Osteoblast (primary cell): ENCODE measurements around the gene COL9A2. TPM values are rescaled to one million over a fixed set of nuclear protein-coding genes. Genes with fewer than 3 reads are reported as not detected.

Experiments used
- DNase-seq: peaks from one replicate; pipeline ENCODE4 v3.0.0; 2011; ENCODE audit warnings: low spot score, mixed read lengths; ENCODE audit not compliant: insufficient read length; ENCODE audit errors: missing footprints
- H2AFZ ChIP-seq: 2 replicates; pipeline ENCODE4 v1.6.0; 2011; ENCODE audit warnings: mild to moderate bottlenecking, low read length
- H3K27ac ChIP-seq: 2 replicates; pipeline ENCODE4 v1.5.1; 2011; ENCODE audit warnings: mild to moderate bottlenecking, low read depth, low read length, moderate library complexity
- H3K27me3 ChIP-seq: 2 replicates; pipeline ENCODE4 v1.6.0; 2012; ENCODE audit warnings: mild to moderate bottlenecking, control low read depth, inconsistent platforms, low read length, moderate library complexity; ENCODE audit not compliant: insufficient read depth
- H3K36me3 ChIP-seq: 2 replicates; pipeline ENCODE4 v1.5.1; 2011; ENCODE audit warnings: mild to moderate bottlenecking, low read length, control low read depth, moderate library complexity; ENCODE audit not compliant: insufficient read depth
- H3K4me1 ChIP-seq: 2 replicates; pipeline ENCODE4 v1.5.1; 2011; ENCODE audit warnings: mild to moderate bottlenecking, low read length, control low read depth, moderate library complexity; ENCODE audit not compliant: insufficient read depth
- H3K4me2 ChIP-seq: 2 replicates; pipeline ENCODE4 v1.6.0; 2011; ENCODE audit warnings: mild to moderate bottlenecking, low read length; ENCODE audit not compliant: insufficient read depth
- H3K4me3 ChIP-seq: fragments of 200-600 bp; sonication (generic); 3 replicates; pipeline ENCODE4 v1.5.1; 2012; ENCODE audit warnings: mild to moderate bottlenecking, low read length, inconsistent platforms; ENCODE audit not compliant: insufficient read depth
- H3K79me2 ChIP-seq: 2 replicates; pipeline ENCODE4 v1.6.0; 2012; ENCODE audit warnings: mild to moderate bottlenecking, low read length, control low read depth, inconsistent platforms; ENCODE audit not compliant: insufficient read depth
- H3K9me3 ChIP-seq: 2 replicates; pipeline ENCODE4 v1.5.1; 2011; ENCODE audit warnings: low read depth, low read length, control low read depth
- H4K20me1 ChIP-seq: 2 replicates; pipeline ENCODE4 v1.6.0; 2012; ENCODE audit warnings: mild to moderate bottlenecking, low read length, control low read depth; ENCODE audit not compliant: insufficient read depth
- total RNA-seq: library from RNA; depleted of rRNA; stranded (reverse); fragments of >200 nt; gene quantifications from 2 replicates; pipeline ENCODE4 v1.2.3, GENCODE V29; 2012
- TF ChIP-seq, protein P1 (sequence below): IDR thresholded peaks from 2 replicates; pipeline ENCODE4 v1.5.1; 2011; ENCODE audit warnings: mild to moderate bottlenecking, low read depth, low read length, moderate library complexity; ENCODE audit errors: extremely low read depth

Gene COL9A2
- 0.36 and 0.88 TPM in 2 replicates for total RNA-seq

- Histone ChIP-seq H2AFZ (peak within 1 kb of the TSS; percentile 95), H3K27ac (no peak within 1 kb of the TSS), H3K4me3 (peak within 1 kb of the TSS; percentile 61), H3K4me2 (peak within 1 kb of the TSS; percentile 76), H3K36me3 (no peaks in the 10 kb centered on the region), H4K20me1 (no peaks in the 10 kb centered on the region), H3K79me2 (no peaks in the 10 kb centered on the region), H3K27me3 (peaks cover 34% of the 10 kb centered on the region), H3K4me1 (peaks cover 17% of the 10 kb centered on the region), H3K9me3 (no peaks in the 10 kb centered on the region)
- TF ChIP-seq, protein P1, sequence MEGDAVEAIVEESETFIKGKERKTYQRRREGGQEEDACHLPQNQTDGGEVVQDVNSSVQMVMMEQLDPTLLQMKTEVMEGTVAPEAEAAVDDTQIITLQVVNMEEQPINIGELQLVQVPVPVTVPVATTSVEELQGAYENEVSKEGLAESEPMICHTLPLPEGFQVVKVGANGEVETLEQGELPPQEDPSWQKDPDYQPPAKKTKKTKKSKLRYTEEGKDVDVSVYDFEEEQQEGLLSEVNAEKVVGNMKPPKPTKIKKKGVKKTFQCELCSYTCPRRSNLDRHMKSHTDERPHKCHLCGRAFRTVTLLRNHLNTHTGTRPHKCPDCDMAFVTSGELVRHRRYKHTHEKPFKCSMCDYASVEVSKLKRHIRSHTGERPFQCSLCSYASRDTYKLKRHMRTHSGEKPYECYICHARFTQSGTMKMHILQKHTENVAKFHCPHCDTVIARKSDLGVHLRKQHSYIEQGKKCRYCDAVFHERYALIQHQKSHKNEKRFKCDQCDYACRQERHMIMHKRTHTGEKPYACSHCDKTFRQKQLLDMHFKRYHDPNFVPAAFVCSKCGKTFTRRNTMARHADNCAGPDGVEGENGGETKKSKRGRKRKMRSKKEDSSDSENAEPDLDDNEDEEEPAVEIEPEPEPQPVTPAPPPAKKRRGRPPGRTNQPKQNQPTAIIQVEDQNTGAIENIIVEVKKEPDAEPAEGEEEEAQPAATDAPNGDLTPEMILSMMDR: no peak
- DNase-seq: peak; percentile 90
Measured at GRCh38 chr1:40316595-40317393, at the start of gene COL9A2. TSS of gene COL9A2 (minus strand) at chr1:40317286. CDS start at chr1:40317197, 89 bp downstream.

DNA sequence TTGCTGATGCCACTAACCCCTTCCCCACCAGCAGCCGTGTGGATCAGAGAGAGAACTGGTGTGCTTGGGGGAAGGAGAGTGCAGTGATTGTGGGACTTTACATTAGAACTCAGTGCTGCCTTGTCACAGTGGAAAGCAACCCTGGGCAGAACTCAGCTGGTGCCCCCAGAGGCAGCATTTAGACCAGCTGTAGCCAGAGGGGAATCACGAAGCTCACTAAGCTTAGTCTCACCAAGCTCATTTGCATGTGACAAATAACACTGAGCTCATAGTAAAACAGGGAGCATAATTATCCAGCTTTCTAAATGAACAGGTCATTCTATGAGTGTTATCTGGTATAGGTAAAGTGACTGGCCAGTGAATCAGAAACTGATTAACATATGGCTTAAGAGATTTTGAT, 46.6 kb upstream of the COL9A2 start:
- no peaks in the 10 kb centered on the region for H4K20me1 ChIP-seq
- TF ChIP-seq, protein P1: no peak
- DNase-seq: no peak

GRCh38 chr1:40362699-40363098, 45.6 kb upstream of the COL9A2 start:
- no peaks in the 10 kb centered on the region for H3K36me3 ChIP-seq
- no peaks in the 10 kb centered on the region for H4K20me1 ChIP-seq
- DNase-seq: peak; percentile 83
- TF ChIP-seq, protein P1: no peak
- no peaks in the 10 kb centered on the region for H3K27me3 ChIP-seq
- peaks cover 8% of the 10 kb centered on the region for H3K4me1 ChIP-seq
- H3K4me3 ChIP-seq: no peak overlapping the region
- H3K79me2 ChIP-seq: no peaks in the 10 kb centered on the region
- no peak overlapping the region for H3K27ac ChIP-seq
- no peaks in the 10 kb centered on the region for H3K9me3 ChIP-seq
- peak overlapping the region; percentile 33 for H3K4me2 ChIP-seq
- H2AFZ ChIP-seq: no peak overlapping the region

More for the DNA sequence above, 46.6 kb upstream of the COL9A2 start:
- Histone ChIP-seq H3K36me3 (no peaks in the 10 kb centered on the region), H3K79me2 (no peaks in the 10 kb centered on the region), H3K4me2 (no peak overlapping the region), H3K27ac (no peak overlapping the region), H3K27me3 (no peaks in the 10 kb centered on the region), H3K9me3 (no peaks in the 10 kb centered on the region), H3K4me3 (no peak overlapping the region), H3K4me1 (peaks cover 8% of the 10 kb centered on the region), H2AFZ (no peak overlapping the region)

DNA sequence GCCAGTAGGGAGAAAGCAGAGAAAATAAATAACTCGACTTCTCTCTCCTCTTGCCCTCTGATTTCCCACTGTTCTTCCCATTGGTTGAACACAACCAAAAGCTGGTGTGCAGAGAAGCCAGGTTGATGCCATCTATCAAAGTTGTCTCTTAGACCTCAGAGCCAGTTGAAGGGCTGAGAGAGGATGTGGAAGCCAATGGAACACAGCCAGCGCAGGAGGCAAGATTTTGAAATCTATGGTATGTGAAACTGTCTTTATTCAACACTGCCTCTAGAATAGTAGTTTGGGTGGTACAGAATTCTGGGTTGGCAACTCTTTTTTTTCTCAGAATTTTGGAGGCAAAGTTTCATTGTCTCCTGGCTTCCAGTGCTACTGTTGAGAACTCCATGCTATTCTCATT, 45.1 kb upstream of the COL9A2 start:
- no peaks in the 10 kb centered on the region for H3K79me2 ChIP-seq
- H3K27me3 ChIP-seq: no peaks in the 10 kb centered on the region
- DNase-seq: no peak
- H3K36me3 ChIP-seq: no peaks in the 10 kb centered on the region
- H4K20me1 ChIP-seq: no peaks in the 10 kb centered on the region
- H3K27ac ChIP-seq: no peak overlapping the region
- no peak overlapping the region for H2AFZ ChIP-seq
- H3K4me3 ChIP-seq: no peak overlapping the region
- TF ChIP-seq, protein P1: no peak
- H3K4me1 ChIP-seq: peaks cover 8% of the 10 kb centered on the region
- H3K9me3 ChIP-seq: peaks cover 3% of the 10 kb centered on the region
- peak overlapping the region; percentile 33 for H3K4me2 ChIP-seq
